ENCODE results near the gene ARHGEF28. TPM values are rescaled to one million over a fixed set of nuclear protein-coding genes. Genes with fewer than 3 reads are reported as not detected.
A peak's percentile ranks its signal among the peaks of the same experiment; 100 is the strongest.

Gene ARHGEF28
- polyA plus RNA-seq, 3 donors: not detected

- peaks cover 0 to 5% (median 4%) of the 10 kb centered on the region in 3 donors for H3K27me3 Mint-ChIP-seq (ENCODE audit: low read depth in 3 of 3)
- Histone ChIP-seq H3K36me3 (replicated peaks in 1 of 2; ENCODE audit: control insufficient read depth in 1 of 2, insufficient read depth in 2 of 2, low read length in 2 of 2) (no peaks in the 10 kb centered on the region), H3K4me3 (replicated peaks in 1 of 3; ENCODE audit: low read depth in 2 of 3, low read length in 3 of 3) (no peak overlapping the region), H4K20me1 (ENCODE audit: insufficient read depth, low read length) (no peaks in the 10 kb centered on the region), H3K4me1 (ENCODE audit: control insufficient read depth in 1 of 2, insufficient read depth in 2 of 2, low read length in 2 of 2) (no peaks in the 10 kb centered on the region), H3K9me3 (replicated peaks in 1 of 2; ENCODE audit: control insufficient read depth in 1 of 2, insufficient read depth in 1 of 2, low read length in 2 of 2) (no peaks in the 10 kb centered on the region), H3K79me2 (ENCODE audit: insufficient read depth, low read length) (no peaks in the 10 kb centered on the region), H3K9ac (ENCODE audit: insufficient read depth, low read length, poor library complexity, severe bottlenecking) (no peak overlapping the region), H3K4me2 (replicated peaks; ENCODE audit: extremely low read depth, low read length, poor library complexity, severe bottlenecking) (no peak overlapping the region), H3K27ac (ENCODE audit: low read depth in 1 of 2, low read length in 2 of 2) (no peak overlapping the region), H3K27me3 (ENCODE audit: control insufficient read depth in 2 of 2, insufficient read depth in 2 of 2, low read length in 2 of 2) (no peaks in the 10 kb centered on the region), H2AFZ (ENCODE audit: insufficient read depth, low read depth, low read length, poor library complexity, severe bottlenecking) (no peak overlapping the region)
- H3K27ac Mint-ChIP-seq: no peak overlapping the region
- no peak for TF ChIP-seq CTCF (IDR thresholded peaks at IDR 0.05)
- H3K9me3 Mint-ChIP-seq: peaks cover 0 to 4% (median 0%) of the 10 kb centered on the region in 7 donors
- intact Hi-C loops (cut with micrococcal nuclease): no loop called here
- no peak overlapping the region for H3K4me3 Mint-ChIP-seq
- 83% methylated on average over 1 of the region's 4 CpGs for WGBS (ENCODE audit: insufficient coverage)
- no peaks in the 10 kb centered on the region for H3K36me3 Mint-ChIP-seq
- DNase-seq: no peak
- H3K4me1 Mint-ChIP-seq: no peaks in the 10 kb centered on the region
These were observed 16.3 kb downstream of the ARHGEF28 start for GRCh38 chr5:73642344-73642743.

GRCh38 chr5:73644385-73644963 lies 18.5 kb downstream of the ARHGEF28 start:
- Histone ChIP-seq H3K79me2 (ENCODE audit: insufficient read depth, low read length) (no peaks in the 10 kb centered on the region), H3K9me3 (replicated peaks in 1 of 2; ENCODE audit: control insufficient read depth in 1 of 2, insufficient read depth in 1 of 2, low read length in 2 of 2) (no peaks in the 10 kb centered on the region), H3K36me3 (replicated peaks in 1 of 2; ENCODE audit: control insufficient read depth in 1 of 2, insufficient read depth in 2 of 2, low read length in 2 of 2) (no peaks in the 10 kb centered on the region), H3K9ac (ENCODE audit: insufficient read depth, low read length, poor library complexity, severe bottlenecking) (no peak overlapping the region), H3K4me3 (replicated peaks in 1 of 3; ENCODE audit: low read depth in 2 of 3, low read length in 3 of 3) (no peak overlapping the region), H3K27ac (ENCODE audit: low read depth in 1 of 2, low read length in 2 of 2) (no peak overlapping the region), H4K20me1 (ENCODE audit: insufficient read depth, low read length) (no peaks in the 10 kb centered on the region), H3K4me1 (ENCODE audit: control insufficient read depth in 1 of 2, insufficient read depth in 2 of 2, low read length in 2 of 2) (no peaks in the 10 kb centered on the region), H3K27me3 (ENCODE audit: control insufficient read depth in 2 of 2, insufficient read depth in 2 of 2, low read length in 2 of 2) (no peaks in the 10 kb centered on the region), H3K4me2 (replicated peaks; ENCODE audit: extremely low read depth, low read length, poor library complexity, severe bottlenecking) (no peak overlapping the region), H2AFZ (ENCODE audit: insufficient read depth, low read depth, low read length, poor library complexity, severe bottlenecking) (no peak overlapping the region)
- WGBS (ENCODE audit: insufficient coverage): 94% methylated on average over 3 of the region's 3 CpGs
- Mint-ChIP-seq H3K36me3 (no peaks in the 10 kb centered on the region), H3K9me3 (peaks cover 0 to 4% (median 0%) of the 10 kb centered on the region in 7 donors), H3K27me3 (ENCODE audit: low read depth in 3 of 3) (peaks cover 2 to 7% (median 6%) of the 10 kb centered on the region in 3 donors), H3K4me3 (no peak overlapping the region), H3K4me1 (no peaks in the 10 kb centered on the region), H3K27ac (peak overlapping the region in 1 of 7 donors; percentile 36)
- intact Hi-C loops (cut with micrococcal nuclease): no loop called here
- TF ChIP-seq CTCF (IDR thresholded peaks at IDR 0.05): no peak
- no peak for DNase-seq

Measured in CD14-positive monocyte (primary cell).